Measurements from ENCODE around the gene RIN3. TPM values are rescaled to one million over a fixed set of nuclear protein-coding genes. Genes with fewer than 3 reads are reported as not detected.

Gene RIN3
- polyA plus RNA-seq, 3 donors from 2014 or later: 38.8 to 131 (median 60.1) TPM

- H3K4me1 Mint-ChIP-seq: peaks cover 19 to 20% of the 10 kb centered on the region in 2 donors
- H3K27me3 Mint-ChIP-seq (ENCODE audit: low read depth in 3 of 3): peaks cover 5 to 26% (median 19%) of the 10 kb centered on the region in 3 donors
- no peaks in the 10 kb centered on the region for H3K9me3 Mint-ChIP-seq
- peak overlapping the region in 2 of 6 donors; percentile 34 to 48 for H3K27ac Mint-ChIP-seq
- H3K36me3 Mint-ChIP-seq: peaks cover 0 to 6% (median 0%) of the 10 kb centered on the region in 3 donors
- DNase-seq: no peak
- H3K4me3 Mint-ChIP-seq: no peak overlapping the region
Measured at GRCh38 chr14:92688434-92689375, 175.1 kb downstream of the RIN3 start.

- DNase-seq: no peak
- H3K4me3 Mint-ChIP-seq: no peak overlapping the region
- H3K27me3 Mint-ChIP-seq (ENCODE audit: low read depth in 3 of 3): peaks cover 10 to 32% (median 27%) of the 10 kb centered on the region in 3 donors
- peaks cover 27 to 36% of the 10 kb centered on the region in 2 donors for H3K4me1 Mint-ChIP-seq
- H3K36me3 Mint-ChIP-seq: peaks cover 0 to 6% (median 0%) of the 10 kb centered on the region in 3 donors
- H3K27ac Mint-ChIP-seq: peak overlapping the region in 5 of 6 donors; percentile 12 to 76 (median 29)
- no peaks in the 10 kb centered on the region for H3K9me3 Mint-ChIP-seq
Measured at GRCh38 chr14:92690171-92691011, 176.8 kb downstream of the RIN3 start.

GRCh38 chr14:92692822-92693226 is 179.2 kb downstream of the RIN3 start:
- H3K4me3 Mint-ChIP-seq: no peak overlapping the region
- H3K27ac Mint-ChIP-seq: peak overlapping the region; percentile 23 to 78 (median 60)
- no peaks in the 10 kb centered on the region for H3K9me3 Mint-ChIP-seq
- no peak for DNase-seq
- peaks cover 30 to 54% of the 10 kb centered on the region in 2 donors for H3K4me1 Mint-ChIP-seq
- no peaks in the 10 kb centered on the region for H3K36me3 Mint-ChIP-seq
- peaks cover 13 to 35% (median 26%) of the 10 kb centered on the region in 3 donors for H3K27me3 Mint-ChIP-seq (ENCODE audit: low read depth in 3 of 3)

- Mint-ChIP-seq H3K9me3 (no peaks in the 10 kb centered on the region), H3K27ac (peak overlapping the region; percentile 23 to 78 (median 40))
- no peak for DNase-seq
Measured at GRCh38 chr14:92693998-92694795, 180.6 kb downstream of the RIN3 start.

GRCh38 chr14:92694807-92695206 is 181.2 kb downstream of the RIN3 start:
- peaks cover 30 to 54% of the 10 kb centered on the region in 2 donors for H3K4me1 Mint-ChIP-seq
- peak overlapping the region in 3 of 6 donors; percentile 49 to 68 (median 65) for H3K27ac Mint-ChIP-seq
- DNase-seq: no peak
- no peaks in the 10 kb centered on the region for H3K36me3 Mint-ChIP-seq
- no peak overlapping the region for H3K4me3 Mint-ChIP-seq
- no peaks in the 10 kb centered on the region for H3K9me3 Mint-ChIP-seq
- peaks cover 20 to 28% (median 26%) of the 10 kb centered on the region in 3 donors for H3K27me3 Mint-ChIP-seq (ENCODE audit: low read depth in 3 of 3)

More at GRCh38 chr14:92693998-92694795, 180.6 kb downstream of the RIN3 start:
- H3K4me1 Mint-ChIP-seq: peaks cover 30 to 54% of the 10 kb centered on the region in 2 donors
- H3K36me3 Mint-ChIP-seq: no peaks in the 10 kb centered on the region
- H3K27me3 Mint-ChIP-seq (ENCODE audit: low read depth in 3 of 3): peaks cover 17 to 30% (median 26%) of the 10 kb centered on the region in 3 donors
- H3K4me3 Mint-ChIP-seq: no peak overlapping the region

GRCh38 chr14:92695562-92695961 is 182.0 kb downstream of the RIN3 start:
- peak overlapping the region in 2 of 6 donors; percentile 64 to 81 for H3K27ac Mint-ChIP-seq
- no peaks in the 10 kb centered on the region for H3K9me3 Mint-ChIP-seq
- no peak for DNase-seq
- H3K4me1 Mint-ChIP-seq: peaks cover 30 to 54% of the 10 kb centered on the region in 2 donors
- H3K27me3 Mint-ChIP-seq (ENCODE audit: low read depth in 3 of 3): peaks cover 18 to 22% (median 22%) of the 10 kb centered on the region in 3 donors
- no peak overlapping the region for H3K4me3 Mint-ChIP-seq
- H3K36me3 Mint-ChIP-seq: no peaks in the 10 kb centered on the region

GRCh38 chr14:92696366-92696765 is 182.8 kb downstream of the RIN3 start:
- no peaks in the 10 kb centered on the region for H3K9me3 Mint-ChIP-seq
- no peak for DNase-seq
- H3K4me1 Mint-ChIP-seq: peaks cover 30 to 54% of the 10 kb centered on the region in 2 donors
- H3K27me3 Mint-ChIP-seq (ENCODE audit: low read depth in 3 of 3): peaks cover 22 to 24% (median 22%) of the 10 kb centered on the region in 3 donors
- H3K36me3 Mint-ChIP-seq: no peaks in the 10 kb centered on the region
- peak overlapping the region in 4 of 6 donors; percentile 40 to 64 (median 49) for H3K27ac Mint-ChIP-seq
- no peak overlapping the region for H3K4me3 Mint-ChIP-seq

- no peak overlapping the region for H3K4me3 Mint-ChIP-seq
- H3K4me1 Mint-ChIP-seq: peaks cover 32 to 46% of the 10 kb centered on the region in 2 donors
- no peak overlapping the region for H3K27ac Mint-ChIP-seq
- DNase-seq: no peak
- no peaks in the 10 kb centered on the region for H3K9me3 Mint-ChIP-seq
- H3K27me3 Mint-ChIP-seq (ENCODE audit: low read depth in 3 of 3): peaks cover 17 to 39% (median 22%) of the 10 kb centered on the region in 3 donors
- H3K36me3 Mint-ChIP-seq: no peaks in the 10 kb centered on the region
Measured at GRCh38 chr14:92698393-92698792, 184.8 kb downstream of the RIN3 start.

GRCh38 chr14:92701826-92702225 is 188.2 kb downstream of the RIN3 start:
- DNase-seq: no peak
- Mint-ChIP-seq H3K36me3 (no peaks in the 10 kb centered on the region), H3K27ac (no peak overlapping the region), H3K27me3 (ENCODE audit: low read depth in 3 of 3) (peaks cover 9 to 50% (median 10%) of the 10 kb centered on the region in 3 donors), H3K4me1 (peaks cover 30% of the 10 kb centered on the region in 2 donors), H3K4me3 (no peak overlapping the region), H3K9me3 (no peaks in the 10 kb centered on the region)

- peaks cover 25 to 26% of the 10 kb centered on the region in 2 donors for H3K4me1 Mint-ChIP-seq
- H3K27ac Mint-ChIP-seq: no peak overlapping the region
Measured at GRCh38 chr14:92702441-92702918, 188.9 kb downstream of the RIN3 start.

GRCh38 chr14:92703516-92703915 is 189.9 kb downstream of the RIN3 start:
- no peak for DNase-seq
- Mint-ChIP-seq H3K27ac (peak overlapping the region in 1 of 6 donors; percentile 24), H3K4me1 (peaks cover 22 to 26% of the 10 kb centered on the region in 2 donors), H3K36me3 (no peaks in the 10 kb centered on the region), H3K27me3 (ENCODE audit: low read depth in 3 of 3) (peaks cover 10 to 48% (median 12%) of the 10 kb centered on the region in 3 donors), H3K9me3 (no peaks in the 10 kb centered on the region), H3K4me3 (peak overlapping the region in 2 of 5 donors; percentile 15 to 30)

More at GRCh38 chr14:92702441-92702918, 188.9 kb downstream of the RIN3 start:
- no peak overlapping the region for H3K4me3 Mint-ChIP-seq
- no peaks in the 10 kb centered on the region for H3K9me3 Mint-ChIP-seq
- H3K36me3 Mint-ChIP-seq: no peaks in the 10 kb centered on the region
- no peak for DNase-seq
- peaks cover 10 to 50% (median 12%) of the 10 kb centered on the region in 3 donors for H3K27me3 Mint-ChIP-seq (ENCODE audit: low read depth in 3 of 3)

GRCh38 chr14:92704036-92704804 is 190.6 kb downstream of the RIN3 start:
- Mint-ChIP-seq H3K27me3 (ENCODE audit: low read depth in 3 of 3) (peaks cover 10 to 46% (median 12%) of the 10 kb centered on the region in 3 donors), H3K4me1 (peaks cover 22 to 26% of the 10 kb centered on the region in 2 donors), H3K27ac (peak overlapping the region in 1 of 6 donors; percentile 10), H3K4me3 (peak overlapping the region in 3 of 5 donors; percentile 41 to 47 (median 44)), H3K36me3 (no peaks in the 10 kb centered on the region), H3K9me3 (no peaks in the 10 kb centered on the region)
- peak; percentile 39 to 44 (median 41) for DNase-seq

Measured in immature natural killer cell (primary cell).